Activated CD4-positive, alpha-beta T cell treated with anti-CD3 and anti-CD28 coated beads for 36 hours (primary cell): Measurements from ENCODE around the gene RPS15. TPM values are rescaled to one million over a fixed set of nuclear protein-coding genes. Genes with fewer than 3 reads are reported as not detected.
"Not testable (repeated sequence)": the region's sequence is repeated elsewhere in the genome, so short reads cannot be mapped to it uniquely, and the experiment has no call there.

Experiments
- ATAC-seq: fragments of 200-7000 bp; cut with Tn5 transposase; one replicate; pipeline ENCODE4 v1.10.0; 2021; ENCODE audit warnings: mild to moderate bottlenecking, moderate library complexity
- CTCF ChIA-PET: fragments of 350-600 bp; sonication (Branson Sonifier 250); formaldehyde crosslinking; loops from one replicate; lab custom pipeline; 2021; ENCODE audit warnings: antibody characterized with exemption; lab: Charles Lee
- POLR2A ChIA-PET: fragments of 350-600 bp; sonication (Branson Sonifier 250); formaldehyde crosslinking; loops from one replicate; lab custom pipeline; 2021; ENCODE audit warnings: antibody characterized with exemption, inconsistent platforms; lab: Charles Lee
- DNase-seq: peaks from one replicate; pipeline ENCODE4 v3.0.0-alpha.2; 2020
- H3K27ac Mint-ChIP-seq: one replicate; pipeline ENCODE4 v1.8.0; 2021; ENCODE audit warnings: mixed read lengths
- H3K27me3 Mint-ChIP-seq: one replicate; pipeline ENCODE4 v1.8.0; 2021; ENCODE audit warnings: mixed read lengths
- H3K36me3 Mint-ChIP-seq: one replicate; pipeline ENCODE4 v1.8.0; 2021; ENCODE audit warnings: low read depth, mixed read lengths
- H3K4me1 Mint-ChIP-seq: one replicate; pipeline ENCODE4 v1.8.0; 2021; ENCODE audit warnings: mixed read lengths
- H3K4me3 Mint-ChIP-seq: one replicate; pipeline ENCODE4 v1.8.0; 2021; ENCODE audit warnings: mild to moderate bottlenecking, moderate library complexity, mixed read lengths
- H3K9me3 Mint-ChIP-seq: one replicate; pipeline ENCODE4 v1.8.0; 2021; ENCODE audit warnings: low read depth, mixed read lengths
- intact Hi-C, 2 experiments: fragments of 100-400 bp; cut with DNase I in 1 of 2; cut with micrococcal nuclease in 1 of 2; formaldehyde crosslinking; loops; one replicate each; pipeline versions ENCODE4 v1.14.2 to v1.15.1; 2022 to 2024; cut with DNase I, micrococcal nuclease
- total RNA-seq, 2 experiments: library from RNA; stranded (reverse); gene quantifications; one replicate each; pipeline ENCODE4 v1.2.3, GENCODE V29; 2021

The RPS15 gene
- total RNA-seq, 2 experiments from 2014 or later = 1,716 to 1,858 TPM

GRCh38 chr19:1439525-1440417, 1.6 kb downstream of the RPS15 start:
- intact Hi-C loops = loop anchor here (2.0 to 5.0 kb wide), 3 partner anchors 33 to 642 kb away; partner anchors contain the start of genes C19orf25 (in 1 of the 2), DAZAP1 (in 1 of the 2) and PTBP1 (in 1 of the 2)
- not testable (repeated sequence) for H3K9me3 Mint-ChIP-seq, ATAC-seq, H3K27me3 Mint-ChIP-seq
- H3K4me3 Mint-ChIP-seq = peak overlapping the region; percentile 94
- H3K36me3 Mint-ChIP-seq = peaks cover 47% of the 10 kb centered on the region
- H3K4me1 Mint-ChIP-seq = peaks cover 37% of the 10 kb centered on the region
- ChIA-PET POLR2A (interaction anchor here (0.6 to 1.2 kb wide), 3 partner anchors 20 to 209 kb away, joined by 3 to 4 read pairs (median 3); no protein-coding TSS in a partner anchor), CTCF (interaction anchor here (1.0 to 1.6 kb wide), 3 partner anchors 31 to 195 kb away, joined by 3 to 4 read pairs (median 3); no protein-coding TSS in a partner anchor)
- DNase-seq = peak; percentile 49
- peak overlapping the region; percentile 99 for H3K27ac Mint-ChIP-seq

DNA sequence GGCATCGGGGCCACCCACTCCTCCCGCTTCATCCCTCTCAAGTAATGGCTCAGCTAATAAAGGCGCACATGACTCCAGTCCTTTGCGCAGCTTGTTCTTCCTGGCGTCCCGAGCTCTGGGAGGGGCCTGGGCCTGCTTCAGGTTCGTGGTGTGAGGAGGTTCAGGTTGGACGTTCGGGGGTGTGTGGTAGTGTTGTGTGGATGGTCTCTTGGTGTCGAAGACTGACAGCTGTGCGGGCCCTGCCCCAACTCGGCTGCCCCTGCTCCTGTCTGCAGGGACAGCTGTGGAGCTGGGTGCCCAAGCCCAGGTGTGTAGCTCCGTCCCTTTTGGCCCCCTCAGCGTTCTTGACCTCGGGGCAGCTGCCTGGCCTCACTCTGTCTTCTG, 2.2 kb downstream of the RPS15 start:
- peaks cover 42% of the 10 kb centered on the region for H3K4me1 Mint-ChIP-seq
- CTCF ChIA-PET = interaction anchor here (1.1 to 1.6 kb wide), 2 partner anchors 32 to 196 kb away, joined by 3 to 4 read pairs; no protein-coding TSS in a partner anchor
- intact Hi-C loops = loop anchor here in 1 of 2 experiments (5.0 kb wide), 1 partner anchor 37 kb away; the partner anchor contains the start of gene C19orf25
- peak overlapping the region; percentile 94 for H3K4me3 Mint-ChIP-seq
- H3K9me3 Mint-ChIP-seq = no peaks in the 10 kb centered on the region
- H3K36me3 Mint-ChIP-seq = peaks cover 44% of the 10 kb centered on the region
- POLR2A ChIA-PET = interaction anchor here (0.6 to 1.2 kb wide), 3 partner anchors 20 to 209 kb away, joined by 3 to 4 read pairs (median 3); no protein-coding TSS in a partner anchor
- ATAC-seq = no peak
- H3K27ac Mint-ChIP-seq = no peak overlapping the region
- DNase-seq = no peak
- no peaks in the 10 kb centered on the region for H3K27me3 Mint-ChIP-seq

GRCh38 chr19:1441022-1441426, 2.8 kb downstream of the RPS15 start:
- H3K9me3 Mint-ChIP-seq = no peaks in the 10 kb centered on the region
- peak overlapping the region; percentile 94 for H3K4me3 Mint-ChIP-seq
- DNase-seq (no peak), ATAC-seq (no peak)
- no peaks in the 10 kb centered on the region for H3K27me3 Mint-ChIP-seq
- peak overlapping the region; percentile 37 for H3K27ac Mint-ChIP-seq
- ChIA-PET CTCF (interaction anchor here (1.1 kb wide), 1 partner anchor 33 kb away, joined by 4 read pairs; no protein-coding TSS in a partner anchor), POLR2A (interaction anchor here (0.7 to 1.2 kb wide), 3 partner anchors 27 to 208 kb away, joined by 3 to 4 read pairs (median 4); no protein-coding TSS in a partner anchor)
- intact Hi-C loops = loop anchor here in 1 of 2 experiments (5.0 kb wide), 1 partner anchor 36 kb away; the partner anchor contains the start of gene C19orf25
- H3K36me3 Mint-ChIP-seq = peaks cover 43% of the 10 kb centered on the region
- peaks cover 44% of the 10 kb centered on the region for H3K4me1 Mint-ChIP-seq

- peak overlapping the region; percentile 30 for H3K27ac Mint-ChIP-seq
- intact Hi-C loops = loop anchor here in 1 of 2 experiments (5.0 kb wide), 1 partner anchor 35 kb away; the partner anchor contains the start of gene C19orf25
- ATAC-seq = no peak
- no peak for DNase-seq
- H3K36me3 Mint-ChIP-seq = peaks cover 43% of the 10 kb centered on the region
- H3K9me3 Mint-ChIP-seq = no peaks in the 10 kb centered on the region
- H3K27me3 Mint-ChIP-seq = no peaks in the 10 kb centered on the region
- peaks cover 44% of the 10 kb centered on the region for H3K4me1 Mint-ChIP-seq
- POLR2A ChIA-PET = interaction anchor here (0.6 to 0.7 kb wide), 3 partner anchors 37 to 1611 kb away, joined by 3 to 8 read pairs (median 4); no protein-coding TSS in a partner anchor
- CTCF ChIA-PET = interaction anchor here (0.9 kb wide), 1 partner anchor 11 kb away, joined by 3 read pairs; no protein-coding TSS in a partner anchor
- H3K4me3 Mint-ChIP-seq = peak overlapping the region; percentile 94
Observed at GRCh38 chr19:1441677-1442438, 3.7 kb downstream of the RPS15 start.

- Mint-ChIP-seq H3K36me3 (peaks cover 25% of the 10 kb centered on the region), H3K27me3 (peaks cover 22% of the 10 kb centered on the region), H3K9me3 (no peaks in the 10 kb centered on the region), H3K4me1 (peaks cover 30% of the 10 kb centered on the region), H3K27ac (no peak overlapping the region), H3K4me3 (peak overlapping the region; percentile 49)
- POLR2A ChIA-PET = interaction anchor here (1.0 to 1.2 kb wide), 2 partner anchors 8 to 27 kb away, joined by 4 read pairs; no protein-coding TSS in a partner anchor
- intact Hi-C loops = loop anchor here in 1 of 2 experiments (1.0 kb wide), 3 partner anchors 26 to 68 kb away; partner anchors contain the start of genes ADAMTSL5 and NDUFS7
- DNase-seq (peak; percentile 89), ATAC-seq (peak; percentile 82)
- CTCF ChIA-PET = interaction anchor here (0.6 to 2.8 kb wide), 11 partner anchors 9 to 682 kb away, joined by 3 to 17 read pairs (median 4); partner anchors contain the start of genes CIRBP and PCSK4
Observed at GRCh38 chr19:1445185-1445931, 7.2 kb downstream of the RPS15 start.

GRCh38 chr19:1445932-1446712, 7.9 kb downstream of the RPS15 start:
- Mint-ChIP-seq H3K27ac (no peak overlapping the region), H3K4me3 (no peak overlapping the region), H3K27me3 (peaks cover 29% of the 10 kb centered on the region), H3K36me3 (peaks cover 17% of the 10 kb centered on the region), H3K9me3 (no peaks in the 10 kb centered on the region), H3K4me1 (peaks cover 26% of the 10 kb centered on the region)
- CTCF ChIA-PET = interaction anchor here (0.5 to 2.8 kb wide), 7 partner anchors 8 to 792 kb away, joined by 3 to 17 read pairs (median 4); partner anchors contain the start of genes CIRBP and PCSK4
- ATAC-seq (no peak), DNase-seq (peak; percentile 47)
- POLR2A ChIA-PET = no interaction called here
- intact Hi-C loops = loop anchor here in 1 of 2 experiments (1.0 kb wide), 3 partner anchors 25 to 67 kb away; partner anchors contain the start of genes ADAMTSL5 and NDUFS7

GRCh38 chr19:1446713-1447481, 8.7 kb downstream of the RPS15 start:
- Mint-ChIP-seq H3K27ac (no peak overlapping the region), H3K9me3 (no peaks in the 10 kb centered on the region), H3K4me1 (peaks cover 21% of the 10 kb centered on the region), H3K36me3 (peaks cover 9% of the 10 kb centered on the region), H3K4me3 (no peak overlapping the region), H3K27me3 (peaks cover 35% of the 10 kb centered on the region)
- ATAC-seq = no peak
- intact Hi-C loops = no loop called here
- CTCF ChIA-PET = interaction anchor here (0.5 to 0.7 kb wide), 2 partner anchors 9 to 792 kb away, joined by 3 read pairs; no protein-coding TSS in a partner anchor
- POLR2A ChIA-PET = no interaction called here
- peak; percentile 58 for DNase-seq

DNA sequence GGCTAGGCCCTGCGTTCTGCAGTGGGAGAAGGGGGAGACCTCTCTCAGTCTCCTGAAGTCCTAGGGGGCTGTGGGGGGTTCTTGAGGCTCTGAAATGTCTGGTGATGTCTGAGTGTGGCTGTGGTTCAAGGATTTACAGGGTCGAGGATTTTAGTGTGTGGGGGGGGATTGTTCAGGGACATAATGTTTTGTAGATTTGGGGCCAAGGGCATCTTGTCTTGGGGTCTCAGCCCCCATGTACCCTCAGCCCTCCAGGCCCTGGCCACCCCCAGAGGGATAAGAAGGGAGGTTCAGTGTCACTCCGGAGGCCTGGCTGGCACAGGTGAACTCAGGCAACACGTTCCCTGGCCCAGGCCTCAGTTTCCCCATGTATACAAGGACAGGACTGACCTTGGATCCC, 9.3 kb downstream of the RPS15 start:
- Mint-ChIP-seq H3K9me3 (no peaks in the 10 kb centered on the region), H3K27me3 (peaks cover 37% of the 10 kb centered on the region), H3K4me3 (no peak overlapping the region), H3K36me3 (peaks cover 3% of the 10 kb centered on the region), H3K27ac (no peak overlapping the region), H3K4me1 (peaks cover 16% of the 10 kb centered on the region)
- no peak for DNase-seq
- ATAC-seq = no peak
- CTCF ChIA-PET = no interaction called here
- POLR2A ChIA-PET = no interaction called here
- intact Hi-C loops = no loop called here

GRCh38 chr19:1447944-1448343, 9.7 kb downstream of the RPS15 start:
- peaks cover 39% of the 10 kb centered on the region for H3K27me3 Mint-ChIP-seq
- peaks cover 16% of the 10 kb centered on the region for H3K4me1 Mint-ChIP-seq
- CTCF ChIA-PET = no interaction called here
- no peaks in the 10 kb centered on the region for H3K9me3 Mint-ChIP-seq
- H3K27ac Mint-ChIP-seq = no peak overlapping the region
- DNase-seq (no peak), ATAC-seq (no peak)
- intact Hi-C loops = no loop called here
- H3K4me3 Mint-ChIP-seq = no peak overlapping the region
- no peaks in the 10 kb centered on the region for H3K36me3 Mint-ChIP-seq
- POLR2A ChIA-PET = no interaction called here
